HG03159 (cell line): ENCODE measurements around the gene IL27RA.
"Not testable (repeated sequence)": the region's sequence is repeated elsewhere in the genome, so short reads cannot be mapped to it uniquely, and the experiment has no call there.

Experiments used
- ATAC-seq: cut with Tn5 transposase; IDR thresholded peaks from one replicate; pipeline ENCODE4 v1.9.1; 2021; ENCODE audit warnings: mild to moderate bottlenecking, moderate library complexity; ENCODE audit not compliant: unreplicated experiment

Gene IL27RA

GRCh38 chr19:13998426-13998825, 33.1 kb upstream of the IL27RA start:
- ATAC-seq = no peak

- no peak for ATAC-seq
Measured at GRCh38 chr19:13999085-13999484, 32.5 kb upstream of the IL27RA start.

- ATAC-seq = no peak
Measured at GRCh38 chr19:14000691-14001375, 30.7 kb upstream of the IL27RA start.

- no peak for ATAC-seq
Measured at GRCh38 chr19:14002571-14003250, 28.9 kb upstream of the IL27RA start.

- no peak for ATAC-seq
Measured at GRCh38 chr19:14003251-14004055, 28.1 kb upstream of the IL27RA start.

GRCh38 chr19:14004619-14005348, 26.8 kb upstream of the IL27RA start:
- ATAC-seq = no peak

- ATAC-seq = peak; percentile 25
Measured at GRCh38 chr19:14005349-14006084, 26.0 kb upstream of the IL27RA start.

GRCh38 chr19:14006085-14006765, 25.3 kb upstream of the IL27RA start, which contains the start of gene RFX1:
Gene RFX1 (minus strand): TSS chr19:14006320. CDS start chr19:13993843, 12,477 bp downstream.
- ATAC-seq = peak; percentile 77

GRCh38 chr19:14006766-14007562, 24.6 kb upstream of the IL27RA start:
- ATAC-seq = peak; percentile 31

GRCh38 chr19:14012378-14012915, 19.1 kb upstream of the IL27RA start:
- ATAC-seq = no peak

- ATAC-seq = peak; percentile 67
Measured at GRCh38 chr19:14015524-14016035, 16.0 kb upstream of the IL27RA start.

- ATAC-seq = no peak
Measured at GRCh38 chr19:14019100-14019499, 12.5 kb upstream of the IL27RA start.

GRCh38 chr19:14019739-14020138, 11.8 kb upstream of the IL27RA start:
- not testable (repeated sequence) for ATAC-seq

GRCh38 chr19:14021474-14021873, 10.1 kb upstream of the IL27RA start:
- ATAC-seq = no peak

- ATAC-seq = no peak
Measured at GRCh38 chr19:14022469-14022868, 9.1 kb upstream of the IL27RA start.

- ATAC-seq = no peak
Measured at GRCh38 chr19:14023404-14024235, 7.9 kb upstream of the IL27RA start.

- ATAC-seq = not testable (repeated sequence)
Measured at GRCh38 chr19:14026652-14027192, 4.8 kb upstream of the IL27RA start.
